KMS-11 (cell line): Measurements from ENCODE around the gene SHPK.

Source experiments
- H2AFZ ChIP-seq: fragments of 200-600 bp; sonication (generic); 2 replicates; pipeline ENCODE4 v1.6.1; 2016; ENCODE audit warnings: antibody characterized with exemption, mixed run types, low read depth
- H3K27ac ChIP-seq: fragments of 200-600 bp; sonication (generic); 2 replicates; pipeline ENCODE4 v1.6.1; 2016; ENCODE audit warnings: mild to moderate bottlenecking, mixed run types
- H3K27me3 ChIP-seq: fragments of 200-600 bp; sonication (generic); 2 replicates; pipeline ENCODE4 v1.6.1; 2017; ENCODE audit warnings: mild to moderate bottlenecking, low read depth, mixed run types, moderate library complexity; ENCODE audit not compliant: insufficient read depth
- H3K36me3 ChIP-seq: fragments of 200-600 bp; sonication (generic); 2 replicates; pipeline ENCODE4 v1.6.1; 2017; ENCODE audit warnings: mild to moderate bottlenecking, mixed run types; ENCODE audit not compliant: insufficient read depth
- H3K4me1 ChIP-seq: fragments of 200-600 bp; sonication (generic); 2 replicates; pipeline ENCODE4 v1.6.1; 2016; ENCODE audit warnings: mild to moderate bottlenecking, low read depth, mixed run types; ENCODE audit not compliant: poor library complexity, severe bottlenecking
- H3K4me2 ChIP-seq: fragments of 200-600 bp; sonication (generic); 2 replicates; pipeline ENCODE4 v1.7.0; 2016; ENCODE audit warnings: mild to moderate bottlenecking, mixed run types
- H3K4me3 ChIP-seq: fragments of 200-600 bp; sonication (generic); IDR thresholded peaks from 2 replicates; pipeline ENCODE4 v1.6.1; 2017; ENCODE audit warnings: low read depth, low read length, mixed read lengths; ENCODE audit not compliant: insufficient read depth
- H3K79me2 ChIP-seq: fragments of 200-600 bp; sonication (generic); 2 replicates; pipeline ENCODE4 v1.6.1; 2016; ENCODE audit warnings: low read depth, mixed run types; ENCODE audit not compliant: insufficient read depth
- H3K9ac ChIP-seq: fragments of 200-600 bp; sonication (generic); 2 replicates; pipeline ENCODE4 v1.6.1; 2016; ENCODE audit warnings: mild to moderate bottlenecking, mixed run types
- H4K20me1 ChIP-seq: fragments of 200-600 bp; sonication (generic); 2 replicates; pipeline ENCODE4 v1.6.1; 2016; ENCODE audit warnings: mild to moderate bottlenecking, mixed run types; ENCODE audit not compliant: insufficient read depth
- CTCF ChIP-seq: fragments of 200-600 bp; sonication (generic); conservative IDR thresholded peaks from 2 replicates; pipeline ENCODE4 v1.6.1; 2017; ENCODE audit warnings: low read depth, mild to moderate bottlenecking, antibody characterized with exemption, low read length, moderate library complexity, mixed read lengths

SHPK gene

GRCh38 chr17:3658784-3659449 lies 22.9 kb upstream of the SHPK start:
- H3K27ac ChIP-seq, result no peak overlapping the region
- H3K36me3 ChIP-seq, result no peaks in the 10 kb centered on the region
- H3K9ac ChIP-seq, result no peak overlapping the region
- H2AFZ ChIP-seq, result no peak overlapping the region
- no peak for TF ChIP-seq CTCF
- no peak overlapping the region for H3K4me3 ChIP-seq
- no peaks in the 10 kb centered on the region for H3K79me2 ChIP-seq
- H4K20me1 ChIP-seq, result no peaks in the 10 kb centered on the region
- H3K27me3 ChIP-seq, result no peaks in the 10 kb centered on the region
- H3K4me2 ChIP-seq, result no peak overlapping the region
- no peaks in the 10 kb centered on the region for H3K4me1 ChIP-seq

- Histone ChIP-seq H3K27ac (no peak overlapping the region), H3K9ac (no peak overlapping the region), H3K36me3 (no peaks in the 10 kb centered on the region), H3K79me2 (no peaks in the 10 kb centered on the region), H4K20me1 (no peaks in the 10 kb centered on the region), H3K4me1 (no peaks in the 10 kb centered on the region), H3K27me3 (no peaks in the 10 kb centered on the region), H2AFZ (no peak overlapping the region), H3K4me3 (no peak overlapping the region), H3K4me2 (no peak overlapping the region)
- no peak for TF ChIP-seq CTCF
Observed at GRCh38 chr17:3657874-3658783, 22.1 kb upstream of the SHPK start.

- Histone ChIP-seq H3K36me3 (no peaks in the 10 kb centered on the region), H3K27ac (no peak overlapping the region), H3K4me2 (no peak overlapping the region), H3K27me3 (no peaks in the 10 kb centered on the region), H3K4me3 (no peak overlapping the region), H4K20me1 (no peaks in the 10 kb centered on the region), H3K9ac (no peak overlapping the region), H2AFZ (no peak overlapping the region), H3K79me2 (no peaks in the 10 kb centered on the region), H3K4me1 (no peaks in the 10 kb centered on the region)
- TF ChIP-seq CTCF, result no peak
Observed at GRCh38 chr17:3657588-3657869, 21.5 kb upstream of the SHPK start.

- H3K27me3 ChIP-seq, result no peaks in the 10 kb centered on the region
- no peak overlapping the region for H3K4me2 ChIP-seq
- no peaks in the 10 kb centered on the region for H3K4me1 ChIP-seq
- H3K9ac ChIP-seq, result no peak overlapping the region
- no peaks in the 10 kb centered on the region for H4K20me1 ChIP-seq
- TF ChIP-seq CTCF, result no peak
- H3K79me2 ChIP-seq, result no peaks in the 10 kb centered on the region
- H3K36me3 ChIP-seq, result no peaks in the 10 kb centered on the region
- H2AFZ ChIP-seq, result no peak overlapping the region
- no peak overlapping the region for H3K27ac ChIP-seq
- H3K4me3 ChIP-seq, result no peak overlapping the region
Observed at GRCh38 chr17:3656755-3657587, 20.9 kb upstream of the SHPK start.
